HG03060 (cell line): ENCODE data around the gene TMEM14B.
"Not testable (repeated sequence)": the region's sequence is repeated elsewhere in the genome, so short reads cannot be mapped to it uniquely, and the experiment has no call there.

Source experiments
- ATAC-seq: cut with Tn5 transposase; IDR thresholded peaks from one replicate; pipeline ENCODE4 v1.9.1; 2021; ENCODE audit warnings: low read depth, moderate number of reproducible peaks; ENCODE audit not compliant: unreplicated experiment

Gene TMEM14B

DNA sequence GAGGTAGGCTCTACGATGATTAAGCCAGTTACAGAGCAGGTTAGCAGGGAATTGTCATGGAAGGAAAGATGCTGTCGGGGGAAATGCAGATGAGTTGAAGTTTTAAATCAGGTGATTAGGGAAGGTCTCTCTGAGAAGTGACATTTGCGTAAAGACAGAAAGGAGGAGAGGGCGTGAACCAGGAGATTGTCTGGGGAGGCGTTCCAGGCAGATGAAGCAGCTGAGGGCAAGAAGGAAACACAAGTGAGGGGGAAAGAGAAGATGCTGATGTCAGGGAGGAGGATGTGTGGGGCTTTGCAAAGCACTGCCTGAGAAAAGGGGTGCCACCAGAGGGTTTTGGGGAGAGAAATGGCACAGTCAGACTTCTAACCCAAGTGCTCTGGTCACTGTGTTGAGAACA lies 2.5 kb upstream of the TMEM14B start:
- no peak for ATAC-seq

DNA sequence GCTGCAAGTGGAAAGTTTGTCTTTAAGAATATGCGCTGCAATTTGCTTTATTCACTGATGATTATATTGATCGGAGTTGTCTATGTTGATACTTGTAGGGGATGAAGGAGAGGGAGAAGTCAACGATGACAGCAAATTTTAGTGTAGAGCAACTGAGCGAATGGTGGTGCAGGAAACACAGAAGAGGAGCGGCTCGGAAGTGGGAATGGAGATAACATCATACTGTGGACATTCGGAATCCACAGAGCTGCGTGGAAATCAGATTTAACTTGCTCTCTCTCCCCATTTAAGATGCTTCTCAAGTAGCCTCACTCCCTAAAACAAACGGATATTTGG lies 722 bp upstream of the TMEM14B start:
- ATAC-seq = no peak

DNA sequence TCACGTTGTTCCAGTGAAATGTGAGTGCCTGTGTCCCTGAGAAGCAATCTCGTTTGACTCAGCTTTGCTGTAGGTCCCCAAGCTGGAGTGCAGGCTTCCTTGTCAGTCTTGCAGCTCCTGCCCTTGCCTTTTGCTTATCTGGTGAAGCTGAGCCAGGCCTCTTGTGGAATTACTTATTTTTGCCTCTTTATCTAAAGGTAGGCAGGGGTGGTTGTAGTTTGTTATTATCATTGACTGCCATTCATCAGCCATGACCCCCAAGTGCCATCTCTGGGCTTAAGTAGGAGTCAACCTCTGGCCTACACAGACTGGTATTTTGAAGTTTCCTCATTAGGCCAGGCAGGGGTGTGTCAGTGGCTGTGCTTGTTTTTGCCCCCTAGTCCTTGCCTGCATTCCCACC lies 2.1 kb downstream of the TMEM14B start:
- ATAC-seq = no peak

DNA sequence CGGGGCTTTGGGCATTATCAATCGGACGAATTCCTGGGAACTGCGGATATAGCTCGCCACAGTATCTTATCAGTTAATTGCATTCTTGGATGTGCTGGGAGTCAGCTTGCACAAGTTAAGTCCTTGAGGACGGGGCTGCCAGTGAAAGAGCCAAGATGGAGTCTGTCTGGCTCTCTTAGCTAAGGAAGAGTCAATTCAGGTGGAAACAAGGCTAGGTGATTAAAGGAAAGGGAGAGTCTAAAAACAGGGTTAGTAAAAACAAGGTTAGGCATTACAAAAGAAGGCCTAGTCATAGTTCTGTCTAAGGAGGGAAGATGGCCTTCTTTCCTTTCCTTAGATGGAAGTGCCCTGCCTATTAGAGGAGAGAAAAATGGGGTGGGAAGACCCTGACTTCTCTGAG lies 3.0 kb downstream of the TMEM14B start:
- ATAC-seq = not testable (repeated sequence)

DNA sequence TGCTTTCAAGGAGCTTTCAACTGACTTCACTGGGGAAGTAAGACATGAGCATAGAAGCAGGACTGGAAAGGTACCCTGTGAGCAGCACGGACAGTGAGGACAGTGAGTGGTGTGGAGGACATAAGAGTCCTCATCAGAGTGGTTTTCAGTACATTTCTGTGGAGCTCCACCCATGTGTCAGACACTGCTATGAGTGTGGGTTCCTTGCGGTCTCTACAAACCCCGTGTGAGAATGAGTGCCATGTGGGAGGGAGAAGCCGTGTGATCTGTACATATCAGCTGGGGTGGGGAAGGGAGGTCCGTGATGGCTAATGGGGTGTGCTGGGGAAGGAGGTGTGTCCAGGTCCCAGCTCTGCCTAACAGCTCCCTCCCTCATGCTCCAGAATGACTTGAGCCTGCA lies 4.2 kb downstream of the TMEM14B start:
- not testable (repeated sequence) for ATAC-seq

DNA sequence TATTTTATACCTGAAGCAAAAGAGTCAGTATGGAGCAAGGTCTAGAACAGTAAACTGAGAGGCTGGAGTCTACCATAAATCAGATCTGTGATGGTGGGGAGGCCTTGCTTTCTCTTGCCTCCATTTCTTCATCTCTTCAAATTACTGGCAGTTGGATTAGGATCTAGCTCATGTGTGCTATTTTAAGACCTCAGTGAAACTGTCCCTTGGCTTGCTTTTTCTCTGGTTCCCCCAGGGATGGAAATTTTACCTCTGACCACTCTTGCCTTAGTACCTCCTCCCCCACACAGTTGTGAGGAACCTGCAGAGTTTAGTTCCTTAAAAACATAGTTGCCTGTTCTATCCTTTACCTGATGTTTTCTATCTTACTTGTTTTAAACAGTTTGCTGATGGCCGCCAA lies 8.5 kb downstream of the TMEM14B start:
- no peak for ATAC-seq

DNA sequence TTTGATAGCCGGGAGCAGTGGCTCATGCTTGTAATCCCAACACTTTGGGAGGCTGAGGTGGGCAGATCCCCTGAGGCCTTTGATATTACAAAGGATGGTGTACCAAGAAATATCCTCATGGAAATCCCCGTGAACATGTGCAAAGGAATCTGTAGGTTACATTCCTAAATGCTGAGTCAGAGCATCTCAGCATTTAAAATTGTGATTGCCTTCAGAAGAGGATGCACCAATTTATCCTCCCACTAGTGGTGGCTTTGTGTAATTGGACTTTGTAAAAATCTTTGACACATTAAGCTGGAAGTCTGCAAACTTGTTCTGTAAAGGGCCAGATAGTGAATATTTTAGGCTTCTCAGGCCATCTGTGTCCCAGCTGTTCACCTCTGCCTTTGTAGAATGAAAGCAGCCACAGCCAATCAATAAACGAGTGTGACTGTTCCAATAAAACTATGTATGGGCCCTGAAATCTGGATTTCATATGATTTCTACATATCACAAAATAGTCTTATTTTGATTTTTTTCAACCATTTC lies 11.8 kb downstream of the TMEM14B start:
- ATAC-seq = no peak

DNA sequence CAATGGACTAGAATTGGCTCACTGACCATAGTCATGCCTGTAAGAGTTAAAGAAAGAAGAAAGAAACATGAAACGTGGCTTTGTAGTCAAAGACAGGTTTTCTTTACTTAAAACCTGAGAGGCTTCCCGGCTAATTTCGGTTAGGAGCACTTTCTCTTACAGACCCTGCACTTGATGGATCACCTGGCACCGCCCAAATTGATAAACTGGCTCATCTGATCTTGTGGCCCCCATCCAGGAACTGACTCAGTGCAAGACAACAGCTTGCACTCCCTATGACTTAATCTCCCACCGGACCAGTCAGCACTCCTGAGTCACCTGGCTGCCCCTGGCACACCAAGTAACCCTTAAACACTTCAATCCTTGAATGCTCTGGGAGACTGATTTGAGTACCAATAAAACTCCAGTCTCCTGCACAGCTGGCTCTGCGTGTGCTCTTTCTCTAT lies 12.3 kb downstream of the TMEM14B start:
- ATAC-seq = no peak

DNA sequence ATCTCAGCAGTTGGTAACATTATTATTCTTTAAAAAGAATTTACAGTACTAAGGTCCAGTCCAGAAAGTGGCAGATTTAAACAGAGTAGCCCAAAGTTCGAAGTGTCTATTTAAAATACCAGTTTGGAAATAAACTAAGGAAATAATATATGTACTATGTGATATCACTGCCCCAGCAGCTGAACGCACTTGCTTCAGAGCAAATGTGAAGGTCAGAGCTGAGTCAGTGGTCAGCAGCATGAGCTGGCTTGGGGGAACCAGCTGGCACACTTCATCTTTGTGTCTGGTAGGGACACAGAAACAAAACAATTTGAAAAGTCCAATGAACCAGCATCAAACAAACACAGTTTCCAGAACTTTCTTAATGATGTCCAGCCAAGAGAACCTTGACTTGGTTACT lies 15.4 kb downstream of the TMEM14B start:
- no peak for ATAC-seq

DNA sequence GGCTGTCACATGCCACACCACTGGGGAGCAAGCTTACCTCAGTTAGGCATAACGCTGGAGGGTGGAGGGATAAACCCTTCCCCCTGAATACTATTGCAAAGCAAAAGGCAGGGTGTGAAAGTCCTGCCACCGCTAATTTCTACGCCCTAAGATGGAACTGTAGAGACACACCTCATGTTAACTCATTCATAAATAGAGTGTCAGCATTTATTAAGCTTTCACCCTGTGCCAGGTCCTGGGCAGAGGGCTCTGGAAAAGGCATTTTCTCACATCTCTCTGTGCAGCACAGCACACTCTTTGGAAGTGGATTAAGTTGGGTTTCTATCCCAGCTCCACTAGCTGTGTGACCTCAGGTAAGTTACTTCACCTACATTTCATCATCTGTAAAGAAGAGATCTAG lies 21.8 kb downstream of the TMEM14B start:
- no peak for ATAC-seq

DNA sequence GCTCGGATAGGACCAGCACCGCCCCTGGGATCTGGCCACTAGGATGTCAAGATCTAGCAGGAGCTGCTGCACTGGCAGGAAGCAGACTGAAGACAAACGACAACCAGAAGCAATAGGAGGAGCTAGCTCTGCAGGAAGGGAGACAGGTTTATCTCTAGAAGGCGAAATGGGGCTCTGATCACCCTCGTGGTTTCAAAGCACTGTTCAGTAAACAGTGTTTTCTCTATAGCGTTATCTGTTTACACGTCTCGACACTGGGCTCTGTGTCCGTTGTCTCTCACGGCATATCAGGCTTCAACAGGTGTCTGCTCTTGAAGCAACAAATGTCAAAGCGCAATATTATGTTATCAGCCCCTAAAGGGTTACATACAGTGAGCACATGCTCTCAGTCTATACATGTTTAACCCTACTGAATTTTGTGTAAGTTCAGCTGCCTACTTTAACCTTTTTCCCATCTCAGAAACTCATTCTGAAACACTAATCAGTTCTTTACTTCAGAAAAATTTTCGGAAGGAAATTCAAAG lies 23.8 kb downstream of the TMEM14B start:
- ATAC-seq = no peak

DNA sequence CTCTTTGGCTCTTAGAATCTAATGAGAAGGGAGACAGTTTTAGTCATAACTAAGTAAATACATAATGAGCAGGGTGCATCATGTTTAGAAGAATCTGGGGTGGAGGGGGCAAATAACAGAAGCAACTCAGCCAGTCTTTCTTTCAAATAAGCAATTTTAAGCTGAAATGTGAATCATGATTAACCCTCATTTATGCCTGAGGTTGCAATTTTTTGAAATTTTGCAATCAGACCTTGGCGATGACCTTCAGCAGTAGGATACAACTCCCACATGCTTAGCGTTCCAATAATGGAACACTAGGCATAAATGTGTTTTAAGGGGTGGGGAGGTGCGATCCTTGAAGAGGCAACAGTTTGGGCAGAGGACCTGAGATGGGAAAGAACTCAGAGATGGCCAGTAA lies 30.6 kb downstream of the TMEM14B start:
- ATAC-seq = no peak

DNA sequence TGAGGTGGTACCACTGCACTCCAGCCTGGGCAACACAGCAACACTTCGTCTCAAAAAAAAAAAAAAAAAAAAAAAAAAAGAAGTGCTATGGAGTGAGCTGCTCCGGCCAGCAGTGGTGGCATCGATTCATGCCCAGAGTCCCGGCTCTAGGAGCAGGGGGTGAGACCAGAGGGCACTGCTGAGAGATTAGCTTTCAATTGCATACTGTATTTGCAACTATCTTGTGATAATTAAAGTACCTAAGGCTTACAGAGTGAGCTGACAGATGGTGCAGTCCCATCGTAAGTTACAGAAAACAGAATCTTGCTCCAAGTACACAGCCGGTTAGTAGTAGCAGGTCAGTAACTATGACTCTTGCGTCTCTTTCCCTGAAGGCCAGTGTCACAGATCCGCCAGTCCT lies 31.5 kb downstream of the TMEM14B start:
- ATAC-seq = no peak

DNA sequence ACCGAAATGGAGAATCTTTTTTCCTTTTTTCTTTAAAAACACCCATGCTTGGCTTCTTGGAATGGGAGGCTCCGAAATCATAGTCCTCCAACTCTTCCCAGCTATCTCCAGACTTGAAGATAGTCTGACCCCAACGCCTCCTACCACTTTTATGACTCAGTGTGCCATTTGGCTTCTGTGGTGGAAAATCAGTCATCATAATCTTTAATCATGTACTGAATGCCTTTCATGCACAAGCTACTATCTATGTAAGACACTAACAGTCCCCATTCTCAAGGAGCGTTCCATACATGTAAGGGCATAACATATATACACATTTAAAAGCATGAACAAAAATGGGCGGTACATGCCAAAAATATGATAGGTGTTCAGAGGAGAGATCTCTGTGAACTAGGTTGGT lies 44.1 kb downstream of the TMEM14B start:
- ATAC-seq = no peak

DNA sequence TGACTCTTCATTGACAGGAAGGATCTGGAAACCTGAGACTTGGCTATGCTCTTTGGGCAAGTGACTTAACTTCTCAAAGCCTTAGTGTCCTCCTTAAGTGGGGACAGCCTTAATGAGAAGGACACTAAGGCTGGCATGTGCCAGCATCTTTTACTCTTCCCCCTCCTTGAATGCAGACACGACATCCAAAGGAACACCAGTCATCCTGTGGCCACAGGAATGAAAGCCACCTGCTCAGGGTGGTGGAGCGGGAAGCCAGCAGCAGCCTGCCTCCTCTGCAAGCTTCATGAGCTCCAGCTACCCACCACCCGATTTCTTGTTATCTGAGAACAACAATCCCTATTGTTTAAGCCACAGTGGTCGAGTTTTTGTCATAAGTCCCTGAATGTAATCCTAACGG lies 44.5 kb downstream of the TMEM14B start:
- ATAC-seq = no peak

DNA sequence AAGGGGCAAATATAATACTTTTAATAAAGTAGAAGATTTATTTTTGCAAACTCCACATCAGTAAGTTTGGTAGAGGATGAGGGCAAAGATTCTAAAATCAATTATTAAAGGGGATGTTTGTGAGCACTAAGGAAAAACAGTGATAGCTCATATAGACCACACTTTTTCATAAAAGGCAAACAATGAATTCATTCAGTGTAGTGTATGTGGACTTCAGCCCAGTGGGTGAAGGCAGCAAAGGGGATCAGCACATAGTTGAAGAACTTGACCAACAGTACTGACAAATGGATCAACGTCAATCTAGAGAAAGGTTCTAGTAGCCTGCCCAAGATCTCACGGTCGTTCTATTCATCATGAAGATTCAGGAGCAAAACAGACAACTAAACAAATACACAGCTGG lies 45.4 kb downstream of the TMEM14B start:
- no peak for ATAC-seq

DNA sequence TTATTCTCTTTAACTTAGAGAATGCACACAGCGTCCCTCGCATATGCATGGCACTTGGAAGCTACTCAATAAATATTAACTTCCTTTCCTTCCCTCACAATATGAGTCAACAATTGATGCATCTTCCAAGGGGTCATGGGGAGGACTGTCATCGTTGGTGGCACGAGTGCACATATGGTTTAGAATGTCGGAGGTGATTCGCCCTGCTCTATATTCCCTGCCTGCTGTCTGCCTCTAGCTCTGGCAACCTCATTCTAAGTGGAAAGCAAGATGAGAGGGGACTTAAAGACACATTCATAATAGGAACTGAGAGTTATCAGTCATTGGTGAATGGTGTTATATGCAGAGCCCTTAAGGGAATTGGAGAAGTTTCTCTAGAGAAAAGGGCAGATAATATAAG lies 46.1 kb downstream of the TMEM14B start:
- no peak for ATAC-seq

DNA sequence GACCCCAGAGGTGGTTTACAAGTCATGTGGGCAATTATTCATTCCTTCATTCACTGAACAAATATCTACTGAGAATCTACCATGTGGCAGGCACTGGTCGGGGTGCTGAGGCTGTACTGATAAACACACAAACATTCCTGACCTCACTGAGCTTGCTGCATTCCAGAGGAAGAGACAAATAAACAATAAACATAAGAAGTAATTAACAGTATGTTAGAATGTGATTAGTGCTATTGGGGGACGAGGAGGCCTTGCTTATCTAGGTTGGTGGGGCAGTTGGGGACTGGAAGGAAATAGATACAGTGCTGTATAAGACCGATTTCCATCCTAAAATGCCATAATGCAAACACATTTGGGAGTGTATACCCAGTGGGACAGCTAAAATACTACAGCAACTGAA lies 46.6 kb downstream of the TMEM14B start:
- no peak for ATAC-seq

DNA sequence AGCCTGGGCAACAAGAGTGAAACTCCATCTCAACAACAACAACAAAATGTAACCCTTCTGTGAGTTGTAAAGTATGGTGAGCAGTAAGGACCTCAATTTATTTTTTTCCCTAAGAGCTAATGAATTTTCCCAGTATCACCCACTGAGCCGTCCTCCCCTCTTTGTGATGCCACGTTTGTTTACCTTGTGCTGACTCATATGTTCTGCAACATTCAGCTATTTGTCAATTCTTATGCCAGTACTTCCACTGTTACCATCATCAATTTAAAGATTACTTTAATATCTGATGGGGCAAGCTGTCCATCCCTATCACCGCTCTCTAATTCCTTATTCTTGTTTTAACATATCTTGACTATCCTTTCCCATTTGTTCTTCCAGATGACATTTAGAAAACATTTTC lies 53.2 kb downstream of the TMEM14B start:
- ATAC-seq = no peak

DNA sequence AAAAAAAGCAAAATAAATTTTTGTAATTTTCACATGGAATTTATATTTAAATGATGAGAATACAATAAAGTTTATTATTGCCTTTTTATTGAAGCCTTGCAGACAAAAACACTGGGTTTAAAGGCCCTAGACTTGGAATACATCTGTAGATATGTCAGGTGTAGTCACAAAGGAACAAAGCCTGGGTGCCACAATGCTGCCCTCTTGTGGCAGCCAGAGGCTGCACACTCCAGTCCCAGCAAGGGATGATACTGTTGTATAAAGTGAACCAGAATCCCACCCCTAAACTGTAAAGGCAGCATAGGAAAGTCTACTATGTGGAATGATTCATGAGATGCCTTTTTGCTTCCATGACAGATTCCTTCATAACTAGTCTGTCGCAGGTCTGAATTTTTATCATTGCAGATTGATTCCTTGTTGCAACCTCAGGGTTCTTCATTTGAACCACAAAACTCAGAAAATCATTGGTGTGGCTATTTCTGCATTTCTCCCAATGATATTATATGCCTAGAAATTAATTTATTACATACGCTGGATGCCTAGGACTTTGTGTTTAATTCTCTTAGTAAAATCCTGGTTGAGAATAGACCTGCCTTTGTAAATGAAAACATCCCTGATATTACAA lies 53.7 kb downstream of the TMEM14B start:
- peak; percentile 76 for ATAC-seq
